DMS153 (cell line): ENCODE results near the gene TRAK2.
"Not testable (repeated sequence)": the region's sequence is repeated elsewhere in the genome, so short reads cannot be mapped to it uniquely, and the experiment has no call there.

Experiments
- DNase-seq: peaks from one replicate; lab custom pipeline; 2025; lab: John Stamatoyannopoulos, UW

The TRAK2 gene

GRCh38 chr2:201452058-201452921 is 1.0 kb upstream of the TRAK2 start:
- no peak for DNase-seq

GRCh38 chr2:201450954-201451291 is 335 bp downstream of the TRAK2 start:
- no peak for DNase-seq

GRCh38 chr2:201448701-201449100 is 2.6 kb downstream of the TRAK2 start:
- no peak for DNase-seq

- DNase-seq: no peak
These were observed 3.2 kb downstream of the TRAK2 start for GRCh38 chr2:201448061-201448460.

- DNase-seq: no peak
These were observed 4.2 kb downstream of the TRAK2 start for GRCh38 chr2:201447086-201447485.

- no peak for DNase-seq
These were observed 6.4 kb downstream of the TRAK2 start for GRCh38 chr2:201444746-201445465.

- no peak for DNase-seq
These were observed 9.8 kb downstream of the TRAK2 start for GRCh38 chr2:201441409-201441808.

- peak; percentile 81 for DNase-seq
These were observed 11.1 kb downstream of the TRAK2 start for GRCh38 chr2:201440182-201440581.

GRCh38 chr2:201439336-201439922 is 11.8 kb downstream of the TRAK2 start:
- DNase-seq: not testable (repeated sequence)

GRCh38 chr2:201436141-201436540 is 15.1 kb downstream of the TRAK2 start:
- DNase-seq: no peak

GRCh38 chr2:201433394-201433995 is 17.8 kb downstream of the TRAK2 start:
- DNase-seq: no peak

- DNase-seq: no peak
These were observed 18.5 kb downstream of the TRAK2 start for GRCh38 chr2:201432621-201433393.

- DNase-seq: no peak
These were observed 19.1 kb downstream of the TRAK2 start for GRCh38 chr2:201432038-201432620.

- no peak for DNase-seq
These were observed 20.4 kb downstream of the TRAK2 start for GRCh38 chr2:201430839-201431238.

- DNase-seq: not testable (repeated sequence)
These were observed 20.9 kb downstream of the TRAK2 start for GRCh38 chr2:201430322-201430721.

- not testable (repeated sequence) for DNase-seq
These were observed 21.4 kb downstream of the TRAK2 start for GRCh38 chr2:201429835-201430234.

GRCh38 chr2:201428366-201428765 is 22.9 kb downstream of the TRAK2 start:
- not testable (repeated sequence) for DNase-seq

- DNase-seq: no peak
These were observed 25.3 kb downstream of the TRAK2 start for GRCh38 chr2:201425952-201426351.

- no peak for DNase-seq
These were observed 30.7 kb downstream of the TRAK2 start for GRCh38 chr2:201420442-201421113.

- DNase-seq: no peak
These were observed 31.3 kb downstream of the TRAK2 start for GRCh38 chr2:201419986-201420385.
